HFF-Myc (cell line): ENCODE measurements around the gene NXN.
A peak's percentile ranks its signal among the peaks of the same experiment; 100 is the strongest.
"Not testable (repeated sequence)": the region's sequence is repeated elsewhere in the genome, so short reads cannot be mapped to it uniquely, and the experiment has no call there.

Source experiments
- DNase-seq: peaks from one replicate; pipeline ENCODE4 v3.0.0-alpha.2; 2011; ENCODE audit warnings: low read depth; ENCODE audit errors: extremely low read depth
- H3K4me3 ChIP-seq: replicated peaks from 2 replicates; pipeline ENCODE4 v1.5.1; 2011; ENCODE audit warnings: low read depth, mild to moderate bottlenecking, control low read depth, low read length
- CTCF ChIP-seq: IDR thresholded peaks from 2 replicates; pipeline ENCODE4 v1.5.1; 2012; ENCODE audit warnings: mild to moderate bottlenecking, low read depth, low read length, control low read depth; ENCODE audit errors: missing control alignments

NXN gene

DNA sequence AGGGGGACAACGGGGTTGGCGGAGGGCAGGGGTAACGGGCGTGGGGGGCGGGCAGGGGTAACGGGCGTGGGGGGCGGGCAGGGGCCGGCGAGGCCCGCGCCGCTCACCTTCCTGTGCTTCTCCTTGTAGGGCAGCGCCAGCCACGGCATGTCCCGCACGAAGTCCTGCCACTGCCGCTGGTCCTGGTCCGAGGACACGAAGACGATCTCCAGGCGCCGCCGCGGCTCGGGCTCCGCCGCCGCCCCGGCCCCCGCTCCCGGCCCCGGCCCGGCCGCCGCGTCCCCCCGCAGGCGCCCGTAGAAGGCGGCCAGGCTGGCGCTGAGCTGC lies 401 bp downstream of the NXN start:
- no peak for DNase-seq
- H3K4me3 ChIP-seq = peak overlapping the region; percentile 66
- no peak for TF ChIP-seq CTCF

GRCh38 chr17:978103-979093 lies 1.2 kb downstream of the NXN start:
- peak overlapping the region; percentile 66 for H3K4me3 ChIP-seq
- TF ChIP-seq CTCF = no peak
- no peak for DNase-seq

GRCh38 chr17:977166-977565 lies 2.4 kb downstream of the NXN start:
- DNase-seq = no peak
- TF ChIP-seq CTCF = no peak
- peak overlapping the region; percentile 66 for H3K4me3 ChIP-seq

DNA sequence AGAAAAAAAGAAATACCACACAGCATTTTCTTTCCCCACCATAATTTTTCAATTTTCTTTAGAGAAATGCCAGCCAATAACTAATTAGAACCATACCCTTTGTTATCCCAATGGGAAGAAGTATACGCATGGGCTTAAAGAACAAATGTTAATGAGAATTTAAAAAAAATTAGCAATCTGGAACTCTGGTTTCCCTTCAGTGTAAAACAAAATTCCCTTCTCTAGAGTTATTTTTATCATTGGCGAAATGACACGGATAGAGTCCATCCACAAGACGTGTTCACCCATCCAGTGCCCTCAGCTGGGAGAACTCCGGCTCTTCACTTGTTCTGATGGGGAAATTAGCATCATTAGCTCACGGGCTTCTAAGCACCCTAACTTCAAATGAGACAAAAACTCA lies 3.3 kb downstream of the NXN start:
- peak overlapping the region; percentile 66 for H3K4me3 ChIP-seq
- TF ChIP-seq CTCF = no peak
- DNase-seq = no peak

GRCh38 chr17:975371-975915 lies 4.1 kb downstream of the NXN start:
- H3K4me3 ChIP-seq = peak overlapping the region; percentile 10
- DNase-seq = no peak
- no peak for TF ChIP-seq CTCF

DNA sequence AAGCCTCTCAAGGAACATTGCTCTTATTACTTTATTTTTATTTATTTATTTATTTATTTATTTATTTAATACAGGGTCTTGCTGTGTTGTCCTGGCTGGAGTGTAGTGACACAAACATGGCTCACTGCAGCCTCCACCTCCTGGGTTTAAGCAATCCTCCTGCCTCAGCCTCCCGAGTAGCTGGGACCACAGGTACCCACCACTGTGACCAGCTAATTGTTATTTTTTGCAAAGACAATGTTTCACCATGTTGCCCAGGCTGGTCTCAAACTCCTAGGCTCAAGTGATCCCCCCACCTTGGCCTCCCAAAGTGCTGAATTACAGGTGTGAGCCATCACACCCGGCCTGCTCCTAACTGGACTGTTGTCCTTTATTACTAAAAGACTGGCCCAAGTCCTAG lies 4.8 kb downstream of the NXN start:
- DNase-seq, H3K4me3 ChIP-seq: not testable (repeated sequence)

- DNase-seq = no peak
- H3K4me3 ChIP-seq = no peak overlapping the region
- TF ChIP-seq CTCF = no peak
These were observed 6.5 kb downstream of the NXN start for GRCh38 chr17:973053-973452.

DNA sequence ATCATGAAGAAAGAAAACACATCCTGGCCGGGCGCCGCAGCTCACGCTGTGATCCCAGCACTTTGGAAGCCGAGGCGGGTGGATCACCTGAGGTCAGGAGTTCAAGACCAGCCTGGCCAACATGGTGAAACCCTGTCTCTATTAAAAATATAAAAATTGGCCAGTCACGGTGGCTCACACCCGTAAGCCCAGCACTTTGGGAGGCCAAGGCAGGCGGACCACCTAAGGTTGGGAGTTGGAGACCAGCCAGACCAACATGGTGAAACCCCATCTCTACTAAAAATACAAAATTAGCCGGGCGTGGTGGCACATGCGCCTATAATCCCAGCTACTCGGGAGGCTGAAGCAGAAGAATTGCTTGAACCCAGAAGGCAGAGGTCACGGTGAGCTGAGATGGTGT lies 7.7 kb downstream of the NXN start:
- DNase-seq, H3K4me3 ChIP-seq: not testable (repeated sequence)
